ENCODE data around the gene FIG4.

GRCh38 chr6:109672175-109672574, 18.9 kb upstream of the FIG4 start:
- no peak for TF ChIP-seq CTCF (IDR thresholded peaks at IDR 0.05)
- TF ChIP-seq POLR2A (IDR thresholded peaks at IDR 0.05), result no peak
